Astrocyte of the hippocampus (primary cell): ENCODE data around the gene SAMD4B.
"Not testable (repeated sequence)": the region's sequence is repeated elsewhere in the genome, so short reads cannot be mapped to it uniquely, and the experiment has no call there.

Experiments
- DNase-seq: peaks from one replicate; pipeline ENCODE4 v3.0.0; 2011; ENCODE audit warnings: low read depth, low spot score

SAMD4B gene

GRCh38 chr19:39314016-39314728 is 28.0 kb upstream of the SAMD4B start:
- no peak for DNase-seq

GRCh38 chr19:39315933-39316332 is 26.3 kb upstream of the SAMD4B start:
- no peak for DNase-seq

- DNase-seq = no peak
Observed at GRCh38 chr19:39316627-39317321, 25.4 kb upstream of the SAMD4B start.

- DNase-seq = no peak
Observed at GRCh38 chr19:39317476-39317875, 24.7 kb upstream of the SAMD4B start.

- no peak for DNase-seq
Observed at GRCh38 chr19:39318071-39318470, 24.1 kb upstream of the SAMD4B start.

GRCh38 chr19:39318690-39319089 is 23.5 kb upstream of the SAMD4B start:
- no peak for DNase-seq

GRCh38 chr19:39319098-39319891 is 22.9 kb upstream of the SAMD4B start:
- no peak for DNase-seq

GRCh38 chr19:39319892-39320248 is 22.4 kb upstream of the SAMD4B start:
- DNase-seq = no peak

- DNase-seq = no peak
Observed at GRCh38 chr19:39321117-39321831, 20.9 kb upstream of the SAMD4B start.

- no peak for DNase-seq
Observed at GRCh38 chr19:39321832-39322176, 20.4 kb upstream of the SAMD4B start.

GRCh38 chr19:39324242-39324842 is 17.9 kb upstream of the SAMD4B start:
- no peak for DNase-seq

- no peak for DNase-seq
Observed at GRCh38 chr19:39325778-39326665, 16.2 kb upstream of the SAMD4B start.

GRCh38 chr19:39327363-39328045 is 14.7 kb upstream of the SAMD4B start:
- DNase-seq = no peak

- DNase-seq = peak; percentile 86
Observed at GRCh38 chr19:39328046-39328705, 14.0 kb upstream of the SAMD4B start.

GRCh38 chr19:39329948-39330347 is 12.3 kb upstream of the SAMD4B start:
- no peak for DNase-seq

GRCh38 chr19:39332293-39332692 is 9.9 kb upstream of the SAMD4B start:
- DNase-seq = no peak

GRCh38 chr19:39332738-39333137 is 9.5 kb upstream of the SAMD4B start:
- DNase-seq = not testable (repeated sequence)

GRCh38 chr19:39333507-39333906 is 8.7 kb upstream of the SAMD4B start:
- DNase-seq = no peak

- DNase-seq = no peak
Observed at GRCh38 chr19:39334444-39334976, 7.7 kb upstream of the SAMD4B start.
